22Rv1 (cell line): ENCODE results near the gene IMPDH1.

Experiments used
- ZFX ChIP-seq: fragments of 450-650 bp; IDR thresholded peaks from 2 replicates; pipeline ENCODE4 v1.6.1; 2017; ENCODE audit warnings: antibody characterized with exemption, borderline replicate concordance
- TF ChIP-seq, protein P1 (sequence below): fragments of 450-650 bp; IDR thresholded peaks from 2 replicates; pipeline ENCODE4 v1.5.1; 2017; ENCODE audit warnings: mild to moderate bottlenecking

- TF ChIP-seq, protein P1, sequence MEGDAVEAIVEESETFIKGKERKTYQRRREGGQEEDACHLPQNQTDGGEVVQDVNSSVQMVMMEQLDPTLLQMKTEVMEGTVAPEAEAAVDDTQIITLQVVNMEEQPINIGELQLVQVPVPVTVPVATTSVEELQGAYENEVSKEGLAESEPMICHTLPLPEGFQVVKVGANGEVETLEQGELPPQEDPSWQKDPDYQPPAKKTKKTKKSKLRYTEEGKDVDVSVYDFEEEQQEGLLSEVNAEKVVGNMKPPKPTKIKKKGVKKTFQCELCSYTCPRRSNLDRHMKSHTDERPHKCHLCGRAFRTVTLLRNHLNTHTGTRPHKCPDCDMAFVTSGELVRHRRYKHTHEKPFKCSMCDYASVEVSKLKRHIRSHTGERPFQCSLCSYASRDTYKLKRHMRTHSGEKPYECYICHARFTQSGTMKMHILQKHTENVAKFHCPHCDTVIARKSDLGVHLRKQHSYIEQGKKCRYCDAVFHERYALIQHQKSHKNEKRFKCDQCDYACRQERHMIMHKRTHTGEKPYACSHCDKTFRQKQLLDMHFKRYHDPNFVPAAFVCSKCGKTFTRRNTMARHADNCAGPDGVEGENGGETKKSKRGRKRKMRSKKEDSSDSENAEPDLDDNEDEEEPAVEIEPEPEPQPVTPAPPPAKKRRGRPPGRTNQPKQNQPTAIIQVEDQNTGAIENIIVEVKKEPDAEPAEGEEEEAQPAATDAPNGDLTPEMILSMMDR: no peak
- TF ChIP-seq ZFX: no peak
Measured at GRCh38 chr7:128456255-128456725, 46.5 kb upstream of the IMPDH1 start.
